ENCODE measurements around the gene CD300LF. TPM values are rescaled to one million over a fixed set of nuclear protein-coding genes. Genes with fewer than 3 reads are reported as not detected.

Gene CD300LF
- total and polyA plus RNA-seq, 9 of the 15 experiments (the other 6 are each of a cell fraction or from before 2014, with no cell fraction given): not detected

DNA sequence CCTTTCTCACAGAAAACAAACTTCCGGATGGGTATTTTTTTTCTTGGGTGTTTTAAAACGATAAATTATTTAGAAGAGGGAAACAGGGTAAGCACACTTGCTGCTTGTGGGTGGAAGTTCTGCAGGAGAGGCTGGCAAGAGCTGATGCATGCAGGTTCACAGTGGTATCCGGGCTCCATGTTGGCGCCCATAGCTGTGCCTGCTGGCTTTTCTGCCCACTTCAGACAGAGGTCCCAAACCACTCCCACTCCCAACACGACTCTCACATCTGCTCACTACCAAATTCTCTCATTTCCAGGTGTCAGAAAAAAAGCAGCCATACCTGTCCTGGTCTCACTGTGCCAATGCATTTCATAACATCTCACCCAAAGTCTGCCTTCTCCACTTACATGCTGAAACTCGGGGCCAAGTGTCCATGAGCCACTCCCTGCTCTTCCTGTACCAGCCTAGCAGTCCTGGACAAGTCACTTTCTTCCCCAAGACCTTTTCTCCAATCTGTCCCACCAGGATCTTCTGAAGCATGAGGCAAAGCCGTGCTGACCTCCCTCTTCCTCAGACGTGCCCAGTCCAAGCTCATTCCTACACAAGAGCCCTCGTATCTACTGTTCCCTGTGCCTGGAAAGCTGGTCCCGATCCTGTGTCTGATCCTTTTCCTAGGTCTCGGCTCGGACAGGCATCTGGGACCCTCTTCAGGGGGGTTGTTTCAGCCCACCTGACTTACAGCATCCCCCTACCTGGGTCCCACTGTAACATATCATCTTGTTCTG lies 1.5 kb downstream of the CD300LF start:
- H3K36me3 ChIP-seq (ENCODE audit: control insufficient read depth, insufficient read depth, low read length): no peaks in the 10 kb centered on the region
- H4K20me1 ChIP-seq (replicated peaks; ENCODE audit: control insufficient read depth, insufficient read depth, low read length): peaks cover 8% of the 10 kb centered on the region
- H3K9me3 ChIP-seq (replicated peaks; ENCODE audit: control insufficient read depth, insufficient read depth, low read depth, low read length): no peaks in the 10 kb centered on the region
- FAIRE-seq: no peak
- H3K4me1 ChIP-seq (replicated peaks in 1 of 2; ENCODE audit: control insufficient read depth in 2 of 2, insufficient read depth in 2 of 2, low read length in 2 of 2): peaks cover 0 to 6% of the 10 kb centered on the region in 2 experiments; a peak in 3 of 5 replicates
- no TSS peak for BruUV-seq (replicated peaks)
- ChIA-PET CTCF (ENCODE audit: low intra/inter-chr PET ratio) (no interaction called here), POLR2A (interaction anchor here (0.6 kb wide), 1 partner anchor 9 kb away, joined by 4 read pairs; no protein-coding TSS in a partner anchor)
- in situ Hi-C loops (cut with MboI): no loop called here
- intact Hi-C loops (cut with micrococcal nuclease): no loop called here
- H3K27ac ChIP-seq (ENCODE audit: extremely low read depth, low read depth, low read length): no peak overlapping the region
- H3K4me3 ChIP-seq: no peak overlapping the region
- no peak overlapping the region for H2AFZ ChIP-seq (ENCODE audit: low read depth, low read length)
- TF ChIP-seq ZNF184 (CRISPR knock-in tag; IDR thresholded peaks at IDR 0.05): no peak
- H3K27me3 ChIP-seq (ENCODE audit: control insufficient read depth in 2 of 2, insufficient read depth in 2 of 2, low read length in 2 of 2): peaks cover 5 to 29% of the 10 kb centered on the region in 2 experiments; a peak in 4 of 5 replicates
- no peak overlapping the region for H3K9ac ChIP-seq (ENCODE audit: insufficient read depth in 1 of 2, low read depth in 2 of 2, low read length in 2 of 2)
- no peak overlapping the region for H3K4me2 ChIP-seq (ENCODE audit: insufficient read depth, low read length)
- no peak for DNase-seq (ENCODE audit: extremely low read depth in 1 of 4, low spot score in 3 of 4)
- no peak for ATAC-seq
- no peaks in the 10 kb centered on the region for H3K79me2 ChIP-seq (ENCODE audit: control insufficient read depth, insufficient read depth, low read length)
- H3K9me1 ChIP-seq (ENCODE audit: control insufficient read depth, insufficient read depth, low read length): no peaks in the 10 kb centered on the region
- WGBS (ENCODE audit: insufficient coverage, low coverage, missing lambda C conversion rate): 0% methylated on average over 12 of the region's 12 CpGs

- WGBS (ENCODE audit: insufficient coverage, low coverage, missing lambda C conversion rate): 3% methylated on average over 8 of the region's 8 CpGs
- FAIRE-seq: no peak
- Histone ChIP-seq H4K20me1 (replicated peaks; ENCODE audit: control insufficient read depth, insufficient read depth, low read length) (peaks cover 4% of the 10 kb centered on the region), H3K9me1 (ENCODE audit: control insufficient read depth, insufficient read depth, low read length) (no peaks in the 10 kb centered on the region), H3K4me3 (no peak overlapping the region), H3K4me1 (replicated peaks in 1 of 2; ENCODE audit: control insufficient read depth in 2 of 2, insufficient read depth in 2 of 2, low read length in 2 of 2) (no peaks in the 10 kb centered on the region), H3K4me2 (ENCODE audit: insufficient read depth, low read length) (no peak overlapping the region), H3K36me3 (ENCODE audit: control insufficient read depth, insufficient read depth, low read length) (no peaks in the 10 kb centered on the region), H3K27me3 (ENCODE audit: control insufficient read depth in 2 of 2, insufficient read depth in 2 of 2, low read length in 2 of 2) (peaks cover 0 to 34% of the 10 kb centered on the region in 2 experiments; a peak in 2 of 5 replicates), H3K79me2 (ENCODE audit: control insufficient read depth, insufficient read depth, low read length) (no peaks in the 10 kb centered on the region), H3K9ac (ENCODE audit: insufficient read depth in 1 of 2, low read depth in 2 of 2, low read length in 2 of 2) (no peak overlapping the region), H3K27ac (ENCODE audit: extremely low read depth, low read depth, low read length) (no peak overlapping the region), H3K9me3 (replicated peaks; ENCODE audit: control insufficient read depth, insufficient read depth, low read depth, low read length) (no peaks in the 10 kb centered on the region), H2AFZ (ENCODE audit: low read depth, low read length) (no peak overlapping the region)
- CTCF ChIA-PET (ENCODE audit: low intra/inter-chr PET ratio): no interaction called here
- POLR2A ChIA-PET: no interaction called here
- DNase-seq (ENCODE audit: extremely low read depth in 1 of 4, low spot score in 3 of 4): no peak
- intact Hi-C loops (cut with micrococcal nuclease): no loop called here
- no TSS peak for BruUV-seq (replicated peaks)
- ATAC-seq: no peak
- in situ Hi-C loops (cut with MboI): no loop called here
- TF ChIP-seq ZNF124 (CRISPR knock-in tag; IDR thresholded peaks at IDR 0.05) (no peak), MEIS2 (IDR thresholded peaks at IDR 0.05; ENCODE audit: partially characterized antibody) (no peak), SRSF3 (IDR thresholded peaks at IDR 0.05; ENCODE audit: insufficient read depth, low read length) (no peak)
- TF ChIP-seq, protein P1, sequence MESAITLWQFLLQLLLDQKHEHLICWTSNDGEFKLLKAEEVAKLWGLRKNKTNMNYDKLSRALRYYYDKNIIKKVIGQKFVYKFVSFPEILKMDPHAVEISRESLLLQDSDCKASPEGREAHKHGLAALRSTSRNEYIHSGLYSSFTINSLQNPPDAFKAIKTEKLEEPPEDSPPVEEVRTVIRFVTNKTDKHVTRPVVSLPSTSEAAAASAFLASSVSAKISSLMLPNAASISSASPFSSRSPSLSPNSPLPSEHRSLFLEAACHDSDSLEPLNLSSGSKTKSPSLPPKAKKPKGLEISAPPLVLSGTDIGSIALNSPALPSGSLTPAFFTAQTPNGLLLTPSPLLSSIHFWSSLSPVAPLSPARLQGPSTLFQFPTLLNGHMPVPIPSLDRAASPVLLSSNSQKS (CRISPR knock-in tag; IDR thresholded peaks at IDR 0.05): no peak
Observed at GRCh38 chr17:74704544-74704943, 8.2 kb downstream of the CD300LF start.

Measured in K562 (cell line).